H1 (cell line): ENCODE data around the gene PDE9A. TPM values are rescaled to one million over a fixed set of nuclear protein-coding genes. Genes with fewer than 3 reads are reported as not detected.

ENCODE experiments used
- CTCF ChIA-PET: fragments of 300-600 bp; sonication (Branson Sonifier 250); formaldehyde crosslinking; loops from one replicate; lab custom pipeline; 2021; ENCODE audit not compliant: partially characterized antibody; lab: Charles Lee
- POLR2A ChIA-PET: fragments of 300-600 bp; sonication (Branson Sonifier 250); formaldehyde crosslinking; loops from one replicate; lab custom pipeline; 2021; ENCODE audit warnings: inconsistent platforms; ENCODE audit not compliant: partially characterized antibody; lab: Charles Lee
- DNase-seq, 2 experiments: peaks; one replicate each; pipeline versions ENCODE4 v3.0.0 to v3.0.0-alpha.2; 2010 to 2022; ENCODE audit warnings: low spot score in 2 of 2, low read depth in 1 of 2, mixed read lengths in 1 of 2
- FAIRE-seq: peaks from 2 replicates; lab custom pipeline; 2011; peaks lifted over from hg19 to GRCh38; lab: Jason Lieb, UNC
- H2AFZ ChIP-seq: 2 replicates; pipeline ENCODE4 v1.8.1; 2012; ENCODE audit warnings: low read length, inconsistent platforms
- H2AK5ac ChIP-seq: 2 replicates; pipeline ENCODE4 v1.6.1; 2013; ENCODE audit warnings: low read depth, low read length
- H2BK120ac ChIP-seq: replicated peaks from 2 replicates; pipeline ENCODE3; 2013; ENCODE audit warnings: low read depth, low read length, inconsistent platforms
- H2BK12ac ChIP-seq: 2 replicates; pipeline ENCODE4 v1.6.1; 2013; ENCODE audit warnings: low read depth, low read length
- H2BK15ac ChIP-seq: 2 replicates; pipeline ENCODE4 v1.6.1; 2013; ENCODE audit warnings: low read length
- H2BK20ac ChIP-seq: 2 replicates; pipeline ENCODE4 v1.6.1; 2013; ENCODE audit warnings: low read length
- H2BK5ac ChIP-seq: 2 replicates; pipeline ENCODE4 v1.6.1; 2013; ENCODE audit warnings: low read depth, low read length
- H3K14ac ChIP-seq: 2 replicates; pipeline ENCODE4 v1.6.1; 2013; ENCODE audit warnings: inconsistent platforms; ENCODE audit not compliant: insufficient read length
- H3K18ac ChIP-seq: 2 replicates; pipeline ENCODE4 v1.6.1; 2013; ENCODE audit warnings: low read length; ENCODE audit errors: extremely low read depth
- H3K23ac ChIP-seq: 2 replicates; pipeline ENCODE4 v1.6.1; 2013; ENCODE audit warnings: inconsistent platforms; ENCODE audit not compliant: insufficient read length
- H3K23me2 ChIP-seq: 2 replicates; pipeline ENCODE4 v1.6.1; 2013; ENCODE audit warnings: low read depth, low read length
- H3K27ac ChIP-seq: 2 replicates; pipeline ENCODE4 v1.6.1; 2011; ENCODE audit warnings: low read depth, low read length, inconsistent platforms
- H3K27me3 ChIP-seq, 4 experiments: replicated peaks in 1 of 4; 1 replicate in 1 of 4; 2 replicates in 3 of 4; pipeline versions ENCODE4 v1.6.1 to v1.8.1; 2011 to 2013; ENCODE audit warnings: low read length in 3 of 4, mild to moderate bottlenecking in 3 of 4, inconsistent platforms in 2 of 4, mixed read lengths in 2 of 4, moderate library complexity in 1 of 4; ENCODE audit not compliant: control insufficient read depth in 3 of 4, insufficient read depth in 3 of 4; ENCODE audit errors: extremely low read depth in 1 of 4
- H3K36me3 ChIP-seq, 4 experiments: 2 replicates each; pipeline versions ENCODE4 v1.6.1 to v1.8.1; 2011 to 2013; ENCODE audit warnings: mild to moderate bottlenecking in 4 of 4, low read length in 3 of 4, moderate library complexity in 2 of 4, control low read depth in 1 of 4, inconsistent platforms in 1 of 4; ENCODE audit not compliant: insufficient read depth in 4 of 4, control insufficient read depth in 2 of 4
- H3K4ac ChIP-seq: replicated peaks from 2 replicates; pipeline ENCODE3; 2013; ENCODE audit warnings: low read length, low read depth, mixed read lengths, inconsistent platforms; ENCODE audit not compliant: insufficient read length
- H3K4me1 ChIP-seq, 4 experiments: replicated peaks in 1 of 4; 1 replicate in 1 of 4; 2 replicates in 3 of 4; pipeline versions ENCODE4 v1.6.1 to v1.8.1; 2011 to 2013; ENCODE audit warnings: low read length in 3 of 4, inconsistent platforms in 2 of 4, mixed read lengths in 1 of 4; ENCODE audit not compliant: insufficient read depth in 4 of 4, control insufficient read depth in 3 of 4
- H3K4me2 ChIP-seq, 2 experiments: 2 replicates each; pipeline versions ENCODE4 v1.6.1 to v1.8.1; 2011 to 2013; ENCODE audit warnings: low read depth in 2 of 2, low read length in 2 of 2, control low read depth in 1 of 2, inconsistent platforms in 1 of 2, mild to moderate bottlenecking in 1 of 2; ENCODE audit not compliant: insufficient read depth in 1 of 2
- H3K4me3 ChIP-seq, 4 experiments: fragments of 200-600, 300-600 bp in 1 of 4; sonication (generic), shearing (Covaris generic), sonication (Bioruptor Twin) in 1 of 4; 2 replicates each; pipeline versions ENCODE4 v1.5.1 to v1.8.1; 2011 to 2016; ENCODE audit warnings: low read length in 4 of 4, low read depth in 3 of 4, control low read depth in 2 of 4, inconsistent platforms in 2 of 4, mild to moderate bottlenecking in 2 of 4, mixed read lengths in 1 of 4, moderate library complexity in 1 of 4; ENCODE audit not compliant: insufficient read depth in 2 of 4; ENCODE audit errors: extremely low read depth in 1 of 4
- H3K56ac ChIP-seq: replicated peaks from 2 replicates; pipeline ENCODE3; 2013; ENCODE audit warnings: low read depth, mild to moderate bottlenecking, mixed read lengths, low read length, inconsistent platforms; ENCODE audit not compliant: insufficient read length
- H3K79me1 ChIP-seq: 2 replicates; pipeline ENCODE4 v1.6.1; 2013; ENCODE audit warnings: low read depth, low read length, control low read depth
- H3K79me2 ChIP-seq, 2 experiments: 2 replicates each; pipeline versions ENCODE4 v1.6.1 to v1.8.1; 2012 to 2013; ENCODE audit warnings: low read length in 2 of 2, mild to moderate bottlenecking in 2 of 2, inconsistent platforms in 1 of 2; ENCODE audit not compliant: insufficient read depth in 2 of 2, control insufficient read depth in 1 of 2
- H3K9ac ChIP-seq, 4 experiments: replicated peaks in 1 of 4; 1 replicate in 1 of 4; 2 replicates in 3 of 4; pipeline versions ENCODE4 v1.6.1 to v1.8.1; 2011 to 2013; ENCODE audit warnings: low read depth in 3 of 4, low read length in 3 of 4, control low read depth in 2 of 4, mild to moderate bottlenecking in 2 of 4, moderate library complexity in 2 of 4, inconsistent platforms in 1 of 4; ENCODE audit errors: extremely low read depth in 1 of 4
- H3K9me3 ChIP-seq, 2 experiments: 2 replicates each; pipeline versions ENCODE4 v1.6.1 to v1.8.1; 2012 to 2013; ENCODE audit warnings: mild to moderate bottlenecking in 2 of 2, moderate library complexity in 2 of 2, control low read depth in 1 of 2, inconsistent platforms in 1 of 2, low read depth in 1 of 2, low read length in 1 of 2, mixed read lengths in 1 of 2; ENCODE audit not compliant: insufficient read depth in 2 of 2
- H4K20me1 ChIP-seq, 2 experiments: replicated peaks in 1 of 2; 2 replicates each; pipeline versions ENCODE3 to v1.8.1; 2011 to 2013; ENCODE audit warnings: inconsistent platforms in 2 of 2, low read length in 2 of 2, mild to moderate bottlenecking in 1 of 2; ENCODE audit not compliant: insufficient read depth in 2 of 2, control insufficient read depth in 1 of 2
- H4K5ac ChIP-seq: 2 replicates; pipeline ENCODE4 v1.6.1; 2013; ENCODE audit warnings: low read length, low read depth, mixed read lengths, inconsistent platforms; ENCODE audit not compliant: insufficient read length
- H4K8ac ChIP-seq: 2 replicates; pipeline ENCODE4 v1.8.0; 2013; ENCODE audit warnings: mild to moderate bottlenecking, moderate library complexity, low read length, inconsistent platforms; ENCODE audit not compliant: insufficient read depth; ENCODE audit errors: extremely low read depth
- H4K91ac ChIP-seq: replicated peaks from 2 replicates; pipeline ENCODE3; 2013; ENCODE audit warnings: low read length, mixed read lengths, inconsistent platforms; ENCODE audit not compliant: insufficient read length
- E2F6 ChIP-seq: IDR thresholded peaks from 2 replicates; pipeline ENCODE4 v1.6.1; 2012; ENCODE audit warnings: inconsistent platforms
- HDAC6 ChIP-seq: IDR thresholded peaks from one replicate; pipeline ENCODE4 v1.7.1; 2012; ENCODE audit warnings: low read depth, mild to moderate bottlenecking, inconsistent platforms, low read length, moderate library complexity
- JUN ChIP-seq: IDR thresholded peaks from 2 replicates; pipeline ENCODE4 v1.6.1; 2011; ENCODE audit warnings: low read depth, mild to moderate bottlenecking, improper control_type of control experiment, low read length
- NRF1 ChIP-seq: IDR thresholded peaks from 2 replicates; pipeline ENCODE4 v1.6.1; 2011; ENCODE audit warnings: mild to moderate bottlenecking, low read depth, low read length, improper control_type of control experiment
- PHF8 ChIP-seq: fragments of 200-600 bp; sonication (generic); conservative IDR thresholded peaks from 2 replicates; pipeline ENCODE4 v1.7.1; 2012; ENCODE audit warnings: low read depth, mild to moderate bottlenecking, inconsistent platforms, low read length, moderate library complexity
- POU5F1 ChIP-seq: IDR thresholded peaks from 2 replicates; pipeline ENCODE4 v1.6.1; 2011; ENCODE audit warnings: low read depth, mild to moderate bottlenecking, low read length, moderate library complexity
- RNF2 ChIP-seq: fragments of 200-900, 300-1000 bp; sonication (generic); IDR thresholded peaks from 2 replicates; pipeline ENCODE4 v1.7.1; 2016; ENCODE audit warnings: borderline replicate concordance, low read depth, mild to moderate bottlenecking, antibody characterized with exemption, low read length; ENCODE audit not compliant: poor library complexity, severe bottlenecking; ENCODE audit errors: missing control alignments
- SIN3A ChIP-seq, 2 experiments: IDR thresholded peaks in 1 of 2; conservative IDR thresholded peaks in 1 of 2; 2 replicates each; pipeline ENCODE4 v1.6.1; 2011 to 2012; ENCODE audit warnings: low read length in 2 of 2, improper control_type of control experiment in 1 of 2, low read depth in 1 of 2, mild to moderate bottlenecking in 1 of 2
- SP1 ChIP-seq: IDR thresholded peaks from 2 replicates; pipeline ENCODE4 v1.6.1; 2011; ENCODE audit warnings: low read depth, low read length
- SUZ12 ChIP-seq: fragments of 200-600 bp; sonication (generic); IDR thresholded peaks from 2 replicates; pipeline ENCODE4 v1.6.1; 2012; ENCODE audit warnings: mild to moderate bottlenecking, inconsistent platforms, low read length, moderate library complexity, mixed read lengths
- WGBS, 2 experiments: shearing (Covaris generic) in 1 of 2; methylation state at CpG; one replicate each; pipeline versions ENCODE4 v1.1.6 to v1.1.7; 2013 to 2015; ENCODE audit warnings: low lambda C conversion rate in 2 of 2, mixed read lengths in 2 of 2, inconsistent platforms in 1 of 2, low coverage in 1 of 2, missing lambda C conversion rate in 1 of 2; ENCODE audit not compliant: insufficient replicate concordance in 2 of 2, insufficient coverage in 1 of 2, insufficient read length in 1 of 2; ENCODE audit errors: extremely low coverage in 1 of 2, missing lambda C conversion rate in 1 of 2; 5-methylcytosine and 5-hydroxymethylcytosine counted together
- polyA plus RNA-seq, 7 experiments: library from polyadenylated mRNA; depleted of rRNA in 3 of 7; stranded (reverse) in 5 of 7; unstranded in 2 of 7; fragments of >200 nt in 5 of 7; fragments of 200-250 nt in 2 of 7; gene quantifications; 1 replicate in 5 of 7; 2 replicates in 1 of 7; 4 replicates in 1 of 7; pipeline versions ENCODE4 v1.2.1 to v1.2.3, GENCODE V29; 2011 to 2013; ENCODE audit warnings: missing spikeins in 2 of 7, mixed read lengths in 2 of 7
- total RNA-seq: library from RNA; stranded (reverse); fragmentation: NEBNext Ultra II Directional; extraction: Animal tissue kit (Norgen Biotek cat#: 25700); gene quantifications from 2 replicates; pipeline ENCODE4 v1.2.1, GENCODE V29; 2021

PDE9A gene
- total and polyA plus RNA-seq, 2 of the 8 experiments (the other 6 are each of a cell fraction or from before 2014, with no cell fraction given), result 39.2 to 45.9 TPM

- 0 out of 2 replicates have a peak, but pooled peaks cover 2% of the 10 kb centered on the region for H3K79me1 ChIP-seq
- H2AK5ac ChIP-seq, result no peak overlapping the region
- H3K4me1 ChIP-seq, result peaks cover 0 to 6% (median 3%) of the 10 kb centered on the region in 4 experiments; a peak in 2 of 7 replicates
- H2BK15ac ChIP-seq, result no peak overlapping the region
- FAIRE-seq (no peak), DNase-seq (no peak)
- H3K4me3 ChIP-seq, result no peak overlapping the region
- no peak overlapping the region for H3K14ac ChIP-seq
- no peaks in the 10 kb centered on the region for H3K9me3 ChIP-seq
- CTCF ChIA-PET, result interaction anchor here (0.5 to 2.1 kb wide), 2 partner anchors 10 to 678 kb away, joined by 3 to 5 read pairs; no protein-coding TSS in a partner anchor
- no peak overlapping the region for H2BK120ac ChIP-seq
- no peak overlapping the region for H2BK20ac ChIP-seq
- no peaks in the 10 kb centered on the region for H3K36me3 ChIP-seq
- no peak overlapping the region for H3K18ac ChIP-seq
- 95% methylated on average over 15 of the region's 15 CpGs; no CpG with 5 or more reads in 1 of the 2 experiments for WGBS, 2 experiments
- no peak overlapping the region for H2BK12ac ChIP-seq
- no peak overlapping the region for H3K4ac ChIP-seq
- no peak overlapping the region for H4K5ac ChIP-seq
- no peaks in the 10 kb centered on the region for H4K20me1 ChIP-seq
- no peak overlapping the region for H3K23ac ChIP-seq
- H4K8ac ChIP-seq, result no peak overlapping the region
- peaks cover 4% of the 10 kb centered on the region; the same call in 1 of the 2 replicates for H3K23me2 ChIP-seq
- POLR2A ChIA-PET, result no interaction called here
- peaks cover 0 to 7% (median 3%) of the 10 kb centered on the region in 4 experiments; a peak in 2 of 7 replicates for H3K27me3 ChIP-seq
- no peaks in the 10 kb centered on the region for H3K79me2 ChIP-seq
- no peak overlapping the region for H3K9ac ChIP-seq
- H4K91ac ChIP-seq, result no peak overlapping the region
- H3K4me2 ChIP-seq, result no peak overlapping the region
- H3K27ac ChIP-seq, result no peak overlapping the region
- H2BK5ac ChIP-seq, result no peak overlapping the region
- H3K56ac ChIP-seq, result no peak overlapping the region
- no peak overlapping the region for H2AFZ ChIP-seq
- TF ChIP-seq RNF2 (no peak), SIN3A (conservative IDR thresholded peaks at IDR 0.05 in 1 of 2, IDR thresholded peaks at IDR 0.05 in 1 of 2; ENCODE audit: low read depth in 1 of 2, low read length in 2 of 2) (no peak), POU5F1 (no peak), HDAC6 (no peak), SP1 (no peak), E2F6 (no peak), JUN (no peak), NRF1 (no peak), SUZ12 (no peak), PHF8 (no peak)
Measured at GRCh38 chr21:42627527-42628289, 25.7 kb upstream of the PDE9A start.
